K562 (cell line): ENCODE measurements around the gene RNF17. TPM values are rescaled to one million over a fixed set of nuclear protein-coding genes. Genes with fewer than 3 reads are reported as not detected.
A peak's percentile ranks its signal among the peaks of the same experiment; 100 is the strongest.

Source experiments
- ATAC-seq: fragments of 200-7000 bp; cut with Tn5 transposase; 3 replicates; pipeline ENCODE4 v1.9.1; 2020; ENCODE audit warnings: moderate library complexity
- BruUV-seq: library from RNA; stranded (reverse); fragments of 400-500 nt; replicated peaks from 2 replicates; lab custom pipeline; 2021; lab: Mats Ljungman, UMichigan
- CTCF ChIA-PET: fragments of 300-600 bp; formaldehyde crosslinking; extraction: SDS; loops from one replicate; lab custom pipeline; 2021; ENCODE audit warnings: low intra/inter-chr PET ratio; lab: Yijun Ruan, JAX
- POLR2A ChIA-PET: fragments of 300-600, 350-650 bp; sonication (Branson Sonifier 250); formaldehyde crosslinking; extraction: SDS; loops from one replicate; lab custom pipeline; 2021; ENCODE audit warnings: antibody characterized with exemption, inconsistent platforms; lab: Yijun Ruan, JAX
- DNase-seq, 4 experiments: peaks; one replicate each; pipeline versions ENCODE4 v3.0.0 to v3.0.0-alpha.2; 2011 to 2018; ENCODE audit warnings: low spot score in 3 of 4, mixed read lengths in 3 of 4; ENCODE audit errors: extremely low read depth in 1 of 4
- FAIRE-seq: peaks from 2 replicates; lab custom pipeline; 2011; peaks lifted over from hg19 to GRCh38; lab: Jason Lieb, UNC
- H2AFZ ChIP-seq: 2 replicates; pipeline ENCODE4 v1.6.0; 2011; ENCODE audit warnings: low read depth, low read length, control low read depth, inconsistent platforms
- H3K27ac ChIP-seq: fragments of 200-600 bp; 3 replicates; pipeline ENCODE4 v1.8.0; 2011; ENCODE audit warnings: low read depth, mild to moderate bottlenecking, control low read depth, inconsistent platforms, low read length, moderate library complexity, mixed read lengths; ENCODE audit errors: extremely low read depth
- H3K27me3 ChIP-seq, 2 experiments: fragments of 300-600 bp in 1 of 2; 2 replicates in 1 of 2; 3 replicates in 1 of 2; pipeline versions ENCODE4 v1.6.0 to v1.8.0; 2011; ENCODE audit warnings: inconsistent platforms in 2 of 2, low read length in 2 of 2, mild to moderate bottlenecking in 1 of 2, mixed read lengths in 1 of 2, moderate library complexity in 1 of 2; ENCODE audit not compliant: control insufficient read depth in 2 of 2, insufficient read depth in 2 of 2
- H3K36me3 ChIP-seq: fragments of 300-600 bp; 3 replicates; pipeline ENCODE4 v1.8.0; 2011; ENCODE audit warnings: mild to moderate bottlenecking, low read length, inconsistent platforms; ENCODE audit not compliant: control insufficient read depth, insufficient read depth
- H3K4me1 ChIP-seq, 2 experiments: fragments of 200-600 bp in 1 of 2; replicated peaks in 1 of 2; 2 replicates in 1 of 2; 3 replicates in 1 of 2; pipeline versions ENCODE4 v1.5.1 to v1.8.0; 2011; ENCODE audit warnings: inconsistent platforms in 2 of 2, low read length in 2 of 2, mild to moderate bottlenecking in 1 of 2, mixed read lengths in 1 of 2, moderate library complexity in 1 of 2; ENCODE audit not compliant: control insufficient read depth in 2 of 2, insufficient read depth in 2 of 2
- H3K4me2 ChIP-seq: 2 replicates; pipeline ENCODE4 v1.6.1; 2011; ENCODE audit warnings: low read length, control low read depth, inconsistent platforms, mixed read lengths; ENCODE audit not compliant: insufficient read depth
- H3K4me3 ChIP-seq: fragments of 200-600 bp; sonication (generic), shearing (Covaris generic); 2 replicates; pipeline ENCODE4 v1.5.1; 2016; ENCODE audit warnings: control low read depth, inconsistent platforms
- H3K79me2 ChIP-seq: fragments of 200-600 bp; 3 replicates; pipeline ENCODE4 v1.8.0; 2011; ENCODE audit warnings: low read length, inconsistent platforms; ENCODE audit not compliant: control insufficient read depth, insufficient read depth
- H3K9ac ChIP-seq, 2 experiments: 2 replicates each; pipeline versions ENCODE4 v1.6.0 to v1.6.1; 2011; ENCODE audit warnings: low read depth in 2 of 2, low read length in 2 of 2, control low read depth in 1 of 2, inconsistent platforms in 1 of 2, mild to moderate bottlenecking in 1 of 2, mixed read lengths in 1 of 2; ENCODE audit not compliant: insufficient read depth in 1 of 2
- H3K9me1 ChIP-seq: one replicate; pipeline ENCODE4 v1.6.0; 2011; ENCODE audit warnings: inconsistent platforms, mild to moderate bottlenecking, low read length, moderate library complexity; ENCODE audit not compliant: control insufficient read depth, insufficient read depth
- H3K9me3 ChIP-seq: replicated peaks from 2 replicates; pipeline ENCODE4 v1.5.1; 2011; ENCODE audit warnings: low read depth, low read length, inconsistent platforms; ENCODE audit not compliant: control insufficient read depth, insufficient read depth
- H4K20me1 ChIP-seq: replicated peaks from 2 replicates; pipeline ENCODE4 v1.6.1; 2011; ENCODE audit warnings: low read length, inconsistent platforms, mixed read lengths; ENCODE audit not compliant: control insufficient read depth, insufficient read depth
- CBFB ChIP-seq: sonication (generic); formaldehyde crosslinking; IDR thresholded peaks from 2 replicates; pipeline ENCODE4 v1.4.0; 2020; ENCODE audit warnings: mild to moderate bottlenecking, missing genetic modification reagents
- RFX5 ChIP-seq: IDR thresholded peaks from 2 replicates; pipeline ENCODE4 v1.6.1; 2011; ENCODE audit warnings: low read depth, mild to moderate bottlenecking, improper control_type of control experiment, low read length
- ZNF143 ChIP-seq: sonication (generic); formaldehyde crosslinking; IDR thresholded peaks from 2 replicates; pipeline ENCODE4 v1.9.0; 2022; ENCODE audit warnings: mild to moderate bottlenecking, missing genetic modification reagents
- WGBS: fragments of 100-300 bp; shearing (Covaris generic); methylation state at CpG from one replicate; pipeline ENCODE4 v1.1.6; 2016; ENCODE audit warnings: low coverage, mixed read lengths; ENCODE audit not compliant: insufficient coverage; ENCODE audit errors: missing lambda C conversion rate; 5-methylcytosine and 5-hydroxymethylcytosine counted together
- in situ Hi-C: fragments of 300-500 bp; cut with MboI; formaldehyde crosslinking; loops from 4 replicates; pipeline ENCODE4 v1.15.0; 2018; ENCODE audit warnings: inconsistent platforms, mixed read lengths
- intact Hi-C: fragments of 100-400 bp; cut with micrococcal nuclease; formaldehyde crosslinking; loops from 2 replicates; pipeline ENCODE4 v1.14.2; 2022
- polyA plus RNA-seq, 8 experiments: library from polyadenylated mRNA; depleted of rRNA in 4 of 8; stranded (reverse) in 5 of 8; unstranded in 3 of 8; fragments of >200 nt; fragmentation: Nextera tagmentation in 2 of 8; fragmentation: Illumina TruSeq in 1 of 8; extraction: Ambion mirVana in 2 of 8; extraction: Trizol in 1 of 8; gene quantifications; 2 replicates each; pipeline versions ENCODE4 v1.2.1 to v1.2.3, GENCODE V29; 2011 to 2014; ENCODE audit warnings: inconsistent platforms in 1 of 8, missing spikeins in 1 of 8
- total RNA-seq, 7 experiments: library from RNA; depleted of rRNA in 6 of 7; stranded (reverse); fragments of >200 nt in 6 of 7; fragmentation: Illumina TruSeq in 2 of 7; extraction: Trizol in 2 of 7; gene quantifications; 2 replicates each; pipeline versions ENCODE4 v1.2.1 to v1.2.3, GENCODE V29; 2011 to 2021; ENCODE audit warnings: low replicate concordance in 1 of 7
- TF ChIP-seq, protein P1 (sequence below): fragments of 250-450 bp; sonication (Bioruptor Pico); IDR thresholded peaks from 2 replicates; pipeline ENCODE4 v1.8.0; 2021; ENCODE audit warnings: borderline replicate concordance, mild to moderate bottlenecking, moderate library complexity; ENCODE audit not compliant: poor library complexity, severe bottlenecking
- TF ChIP-seq, protein P2 (sequence below): IDR thresholded peaks from 3 replicates; pipeline ENCODE4 v1.6.1; 2011; ENCODE audit warnings: borderline replicate concordance, mild to moderate bottlenecking, moderate library complexity; ENCODE audit not compliant: insufficient read length; ENCODE audit errors: extremely low read depth

RNF17 gene
- total and polyA plus RNA-seq, 9 of the 15 experiments (the other 6 are each of a cell fraction or from before 2014, with no cell fraction given) = 0.11 to 0.90 (median 0.58) TPM

DNA sequence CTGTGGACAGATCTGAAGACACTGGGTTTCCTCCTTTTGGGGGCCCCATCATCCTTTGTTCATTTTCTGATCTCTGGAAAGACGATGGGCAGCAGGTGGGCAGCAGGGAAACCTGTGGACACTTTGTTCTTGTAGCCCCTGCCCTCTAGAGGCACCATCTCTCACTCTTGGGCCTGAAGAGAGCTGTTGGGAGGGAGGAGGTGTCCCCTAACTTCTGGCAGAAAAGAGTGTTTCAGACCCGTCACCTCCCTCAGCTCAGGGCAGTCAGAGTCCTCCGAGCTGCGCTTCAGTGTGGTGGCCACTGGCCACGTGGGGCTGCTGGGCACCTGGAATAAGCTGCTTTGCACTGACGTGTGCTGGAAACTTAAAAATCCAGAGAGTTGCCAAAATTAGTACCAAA, 26.9 kb upstream of the RNF17 start:
- ChIA-PET CTCF (no interaction called here), POLR2A (no interaction called here)
- TF ChIP-seq RFX5 (no peak), CBFB (CRISPR knock-in tag) (no peak), ZNF143 (CRISPR knock-in tag) (no peak)
- TF ChIP-seq, protein P1, sequence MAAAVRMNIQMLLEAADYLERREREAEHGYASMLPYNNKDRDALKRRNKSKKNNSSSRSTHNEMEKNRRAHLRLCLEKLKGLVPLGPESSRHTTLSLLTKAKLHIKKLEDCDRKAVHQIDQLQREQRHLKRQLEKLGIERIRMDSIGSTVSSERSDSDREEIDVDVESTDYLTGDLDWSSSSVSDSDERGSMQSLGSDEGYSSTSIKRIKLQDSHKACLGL (CRISPR knock-in tag) = no peak
- TF ChIP-seq, protein P2, sequence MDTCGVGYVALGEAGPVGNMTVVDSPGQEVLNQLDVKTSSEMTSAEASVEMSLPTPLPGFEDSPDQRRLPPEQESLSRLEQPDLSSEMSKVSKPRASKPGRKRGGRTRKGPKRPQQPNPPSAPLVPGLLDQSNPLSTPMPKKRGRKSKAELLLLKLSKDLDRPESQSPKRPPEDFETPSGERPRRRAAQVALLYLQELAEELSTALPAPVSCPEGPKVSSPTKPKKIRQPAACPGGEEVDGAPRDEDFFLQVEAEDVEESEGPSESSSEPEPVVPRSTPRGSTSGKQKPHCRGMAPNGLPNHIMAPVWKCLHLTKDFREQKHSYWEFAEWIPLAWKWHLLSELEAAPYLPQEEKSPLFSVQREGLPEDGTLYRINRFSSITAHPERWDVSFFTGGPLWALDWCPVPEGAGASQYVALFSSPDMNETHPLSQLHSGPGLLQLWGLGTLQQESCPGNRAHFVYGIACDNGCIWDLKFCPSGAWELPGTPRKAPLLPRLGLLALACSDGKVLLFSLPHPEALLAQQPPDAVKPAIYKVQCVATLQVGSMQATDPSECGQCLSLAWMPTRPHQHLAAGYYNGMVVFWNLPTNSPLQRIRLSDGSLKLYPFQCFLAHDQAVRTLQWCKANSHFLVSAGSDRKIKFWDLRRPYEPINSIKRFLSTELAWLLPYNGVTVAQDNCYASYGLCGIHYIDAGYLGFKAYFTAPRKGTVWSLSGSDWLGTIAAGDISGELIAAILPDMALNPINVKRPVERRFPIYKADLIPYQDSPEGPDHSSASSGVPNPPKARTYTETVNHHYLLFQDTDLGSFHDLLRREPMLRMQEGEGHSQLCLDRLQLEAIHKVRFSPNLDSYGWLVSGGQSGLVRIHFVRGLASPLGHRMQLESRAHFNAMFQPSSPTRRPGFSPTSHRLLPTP = no peak
- BruUV-seq = no TSS peak
- WGBS = 14% methylated on average over 6 of the region's 6 CpGs
- no peaks in the 10 kb centered on the region for H3K36me3 ChIP-seq
- no peak overlapping the region; a peak in 1 of 4 replicates for H3K9ac ChIP-seq
- H3K79me2 ChIP-seq = no peaks in the 10 kb centered on the region
- H4K20me1 ChIP-seq = no peaks in the 10 kb centered on the region
- no peaks in the 10 kb centered on the region for H3K27me3 ChIP-seq
- in situ Hi-C loops (loop anchor here (25.0 kb wide), 1 partner anchor 250 kb away; no protein-coding TSS in a partner anchor), intact Hi-C loops (no loop called here)
- H3K4me1 ChIP-seq = peaks cover 0 to 8% of the 10 kb centered on the region in 2 experiments; a peak in 2 of 5 replicates
- no peaks in the 10 kb centered on the region for H3K9me3 ChIP-seq
- ATAC-seq = peak; percentile 62
- no peak overlapping the region for H3K27ac ChIP-seq
- H3K4me3 ChIP-seq = no peak overlapping the region
- peak in 2 of 4 experiments; percentile 6 to 12 for DNase-seq
- no peak overlapping the region for H3K4me2 ChIP-seq
- H2AFZ ChIP-seq = no peak overlapping the region
- no peak for FAIRE-seq
- H3K9me1 ChIP-seq = no peaks in the 10 kb centered on the region
